ENCODE data around the gene TH. TPM values are rescaled to one million over a fixed set of nuclear protein-coding genes. Genes with fewer than 3 reads are reported as not detected.

Gene TH
- total and polyA plus RNA-seq, 2 of the 4 experiments (the other 2 are of a cell fraction): 0.10 TPM; not detected in 1

DNA sequence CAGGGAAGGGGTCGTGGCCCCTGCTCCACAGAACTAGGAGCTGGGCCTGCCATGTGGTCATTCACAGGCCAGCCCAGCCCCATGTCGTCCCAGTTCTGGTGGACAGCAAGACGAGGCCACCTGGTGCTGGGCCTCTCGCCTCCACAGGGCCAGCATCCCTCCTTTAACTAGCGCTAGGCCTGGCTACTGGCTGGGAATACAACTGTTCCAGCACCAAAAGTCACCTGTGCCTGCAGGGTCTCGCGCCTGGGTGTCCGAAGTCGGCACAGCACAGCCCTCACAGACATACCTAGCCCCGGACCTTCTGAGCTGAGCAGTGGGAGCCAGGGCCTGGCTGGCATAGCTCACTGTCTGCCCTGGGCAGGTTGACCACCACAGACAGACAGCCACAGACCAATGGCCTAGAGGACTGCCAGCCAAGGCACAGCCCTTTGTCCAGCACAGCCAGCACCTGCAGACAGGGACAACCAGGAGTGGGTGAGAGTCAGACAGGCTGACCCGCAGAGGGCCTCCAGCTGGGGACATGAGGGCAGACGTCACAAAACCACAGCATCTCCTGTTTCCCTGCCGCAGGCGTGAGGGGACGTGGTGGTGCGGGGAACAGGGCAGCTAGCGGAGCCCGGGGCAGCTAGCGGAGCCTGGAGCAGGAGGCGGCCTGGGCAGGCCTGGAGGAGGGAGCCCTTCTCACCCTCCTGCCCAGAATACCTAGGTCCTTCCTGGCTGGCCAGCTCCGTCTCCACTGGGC is 27.2 kb upstream of the TH start:
- ChIA-PET CTCF (no interaction called here), POLR2A (ENCODE audit: unreplicated experiment) (no interaction called here)
- no peaks in the 10 kb centered on the region for H3K4me1 ChIP-seq (ENCODE audit: control insufficient read depth, insufficient read depth, low read length)
- H3K4me2 ChIP-seq (ENCODE audit: low read depth, low read length): no peak overlapping the region
- H2AFZ ChIP-seq (replicated peaks; ENCODE audit: low read length, poor library complexity): no peak overlapping the region
- no peaks in the 10 kb centered on the region for H4K20me1 ChIP-seq (ENCODE audit: insufficient read depth, low read length)
- H4K8ac ChIP-seq (ENCODE audit: low read depth in 2 of 2, low read length in 2 of 2): no peak overlapping the region
- no peak overlapping the region for H2BK15ac ChIP-seq (ENCODE audit: low read depth, low read length)
- H3K9ac ChIP-seq (ENCODE audit: low read depth, low read length): no peak overlapping the region
- DNase-seq (no peak), ATAC-seq (ENCODE audit: low read depth) (no peak)
- H3K9me1 ChIP-seq (ENCODE audit: insufficient read depth, low read length): no peaks in the 10 kb centered on the region
- H3K27me3 ChIP-seq (ENCODE audit: control insufficient read depth, insufficient read depth, low read length): peaks cover 16% of the 10 kb centered on the region; the same call in 1 of the 2 replicates
- H3K14ac ChIP-seq (replicated peaks; ENCODE audit: low read depth, low read length): no peak overlapping the region
- H2BK5ac ChIP-seq (ENCODE audit: low read depth, low read length, poor library complexity, severe bottlenecking): no peak overlapping the region
- in situ Hi-C loops (cut with MboI; ENCODE audit: low sequenced_read_pairs): loop anchor here (25.0 kb wide), 1 partner anchor 689 kb away; the partner anchor contains the start of gene CDKN1C
- no peak overlapping the region for H3K4me3 ChIP-seq (ENCODE audit: insufficient read depth, low read depth, low read length)
- dilution Hi-C loops (cut with HindIII; ENCODE audit: low sequenced_read_pairs, unreplicated experiment): no loop called here
- no peak overlapping the region for H2AK5ac ChIP-seq (ENCODE audit: low read depth, low read length)
- H3K18ac ChIP-seq (ENCODE audit: low read depth, low read length): no peak overlapping the region
- H2BK20ac ChIP-seq (ENCODE audit: low read depth, low read length): no peak overlapping the region
- H3K9me3 ChIP-seq (ENCODE audit: control insufficient read depth, insufficient read depth, low read length): no peaks in the 10 kb centered on the region
- H3K79me1 ChIP-seq (ENCODE audit: low read depth in 1 of 2, low read length in 2 of 2): no peaks in the 10 kb centered on the region
- 29% methylated on average over 3 of the region's 21 CpGs; no CpG with 5 or more reads in 1 of the 2 experiments for WGBS, 2 experiments (ENCODE audit: extremely low coverage in 2 of 2, insufficient read length in 1 of 2)
- H4K5ac ChIP-seq (ENCODE audit: low read depth, low read length): no peak overlapping the region
- no peaks in the 10 kb centered on the region for H3K36me3 ChIP-seq (ENCODE audit: control insufficient read depth, insufficient read depth, low read length)
- no peak overlapping the region for H2AK9ac ChIP-seq (replicated peaks; ENCODE audit: low read depth, low read length, poor library complexity)
- H2BK120ac ChIP-seq (ENCODE audit: low read depth, low read length): no peak overlapping the region
- intact Hi-C loops (cut with micrococcal nuclease): loop anchor here (10.0 kb wide), 1 partner anchor 696 kb away; no protein-coding TSS in a partner anchor
- BruUV-seq (replicated peaks): no TSS peak
- no peak overlapping the region for H3K27ac ChIP-seq (ENCODE audit: insufficient read depth, low read length)
- no peak overlapping the region for H3K56ac ChIP-seq (ENCODE audit: extremely low read depth, insufficient read depth, low read length)
- H3K23ac ChIP-seq (ENCODE audit: low read depth, low read length): no peak overlapping the region
- no peak overlapping the region for H4K91ac ChIP-seq (ENCODE audit: insufficient read depth, low read depth, low read length)
- no peak overlapping the region for H3K4ac ChIP-seq (ENCODE audit: low read depth, low read length)
- TF ChIP-seq RCOR1 (IDR thresholded peaks at IDR 0.05; ENCODE audit: insufficient replicate concordance, low read length) (no peak), NFE2L2 (IDR thresholded peaks at IDR 0.05; ENCODE audit: low read depth, low read length) (no peak), MAFK (IDR thresholded peaks at IDR 0.05; ENCODE audit: low read depth, low read length) (no peak), FOS (IDR thresholded peaks at IDR 0.05; ENCODE audit: low read depth, low read length) (no peak), ELK1 (IDR thresholded peaks at IDR 0.05; ENCODE audit: borderline replicate concordance, low read depth, low read length) (no peak), CTCF (conservative IDR thresholded peaks at IDR 0.05; ENCODE audit: low read depth, low read length) (no peak), BHLHE40 (IDR thresholded peaks at IDR 0.05; ENCODE audit: low read depth, low read length) (no peak), POLR2A (IDR thresholded peaks at IDR 0.05; ENCODE audit: low read depth, low read length) (no peak), CHD1 (IDR thresholded peaks at IDR 0.05; ENCODE audit: low read depth, low read length) (no peak), CEBPB (IDR thresholded peaks at IDR 0.05; ENCODE audit: low read depth, low read length) (no peak), RAD21 (IDR thresholded peaks at IDR 0.05; ENCODE audit: low read length) (no peak), USF2 (IDR thresholded peaks at IDR 0.05; ENCODE audit: low read depth, low read length) (no peak), MAZ (IDR thresholded peaks at IDR 0.05; ENCODE audit: borderline replicate concordance, low read depth, low read length) (no peak), SMC3 (IDR thresholded peaks at IDR 0.05; ENCODE audit: low read depth, low read length) (no peak), RFX5 (IDR thresholded peaks at IDR 0.05; ENCODE audit: low read depth, low read length) (no peak)
